ENCODE measurements around the gene SNRPA.

GRCh38 chr19:40745402-40745780 is 5.6 kb upstream of the SNRPA start:
- TF ChIP-seq CTCF (IDR thresholded peaks at IDR 0.05) = no peak
- TF ChIP-seq POLR2A (IDR thresholded peaks at IDR 0.05) = no peak
- no peak for TF ChIP-seq POLR2AphosphoS5 (IDR thresholded peaks at IDR 0.05)

All from breast epithelium (tissue), 3 donors.